ENCODE data around the gene GRB7. TPM values are rescaled to one million over a fixed set of nuclear protein-coding genes. Genes with fewer than 3 reads are reported as not detected.

The GRB7 gene
- total and polyA plus RNA-seq, 2 experiments from 2014 or later, result not detected

- Histone ChIP-seq H3K27ac (no peak overlapping the region), H2AFZ (no peak overlapping the region), H3K79me2 (ENCODE audit: insufficient read depth) (no peaks in the 10 kb centered on the region), H4K20me1 (ENCODE audit: insufficient read depth) (no peaks in the 10 kb centered on the region), H3K4me1 (ENCODE audit: insufficient read depth) (no peaks in the 10 kb centered on the region), H3K9me3 (ENCODE audit: low read depth) (no peaks in the 10 kb centered on the region), H3K27me3 (replicated peaks; ENCODE audit: insufficient read depth) (no peaks in the 10 kb centered on the region), H3K36me3 (ENCODE audit: low read depth) (peaks cover 5% of the 10 kb centered on the region; the same call in 1 of the 2 replicates), H3K4me3 (no peak overlapping the region), H3F3A (ENCODE audit: insufficient read depth) (peaks cover 5% of the 10 kb centered on the region; the same call in 1 of the 2 replicates), H3K9ac (no peak overlapping the region), H3K4me2 (ENCODE audit: unreplicated experiment) (no peak overlapping the region), H3K9me2 (ENCODE audit: insufficient read depth) (no peaks in the 10 kb centered on the region)
- WGBS, 2 experiments (ENCODE audit: low coverage in 1 of 2, low lambda C conversion rate in 2 of 2, missing lambda C conversion rate in 2 of 2), result 84% methylated on average over 10 to 11 of the region's 11 CpGs
- in situ Hi-C loops (cut with MboI), result no loop called here
- TF ChIP-seq EZH2 (IDR thresholded peaks at IDR 0.05; ENCODE audit: insufficient read depth, poor library complexity, severe bottlenecking) (no peak), EZH2phosphoT487 (IDR thresholded peaks at IDR 0.05; ENCODE audit: insufficient read depth, low read depth) (no peak)
- no peak for DNase-seq
Observed at GRCh38 chr17:39716879-39717536, 20.7 kb upstream of the GRB7 start.

GRCh38 chr17:39717660-39718059 is 20.1 kb upstream of the GRB7 start:
- Histone ChIP-seq H4K20me1 (ENCODE audit: insufficient read depth) (no peaks in the 10 kb centered on the region), H3K9me3 (ENCODE audit: low read depth) (no peaks in the 10 kb centered on the region), H2AFZ (no peak overlapping the region), H3K36me3 (ENCODE audit: low read depth) (peaks cover 5% of the 10 kb centered on the region; the same call in 1 of the 2 replicates), H3K9ac (no peak overlapping the region), H3K9me2 (ENCODE audit: insufficient read depth) (no peaks in the 10 kb centered on the region), H3K79me2 (ENCODE audit: insufficient read depth) (no peaks in the 10 kb centered on the region), H3K4me1 (ENCODE audit: insufficient read depth) (no peaks in the 10 kb centered on the region), H3K27me3 (replicated peaks; ENCODE audit: insufficient read depth) (no peaks in the 10 kb centered on the region), H3K4me3 (no peak overlapping the region), H3F3A (ENCODE audit: insufficient read depth) (peaks cover 5% of the 10 kb centered on the region; the same call in 1 of the 2 replicates), H3K27ac (no peak overlapping the region), H3K4me2 (ENCODE audit: unreplicated experiment) (no peak overlapping the region)
- in situ Hi-C loops (cut with MboI), result no loop called here
- WGBS, 2 experiments (ENCODE audit: low coverage in 1 of 2, low lambda C conversion rate in 2 of 2, missing lambda C conversion rate in 2 of 2), result 80 to 84% methylated on average over 6 of the region's 6 CpGs
- DNase-seq, result no peak
- TF ChIP-seq EZH2 (IDR thresholded peaks at IDR 0.05; ENCODE audit: insufficient read depth, poor library complexity, severe bottlenecking) (no peak), EZH2phosphoT487 (IDR thresholded peaks at IDR 0.05; ENCODE audit: insufficient read depth, low read depth) (no peak)

- Histone ChIP-seq H2AFZ (no peak overlapping the region), H3K27ac (no peak overlapping the region), H3K4me3 (no peak overlapping the region), H3K9me2 (ENCODE audit: insufficient read depth) (no peaks in the 10 kb centered on the region), H3K79me2 (ENCODE audit: insufficient read depth) (no peaks in the 10 kb centered on the region), H3K4me2 (ENCODE audit: unreplicated experiment) (no peak overlapping the region), H3K27me3 (replicated peaks; ENCODE audit: insufficient read depth) (no peaks in the 10 kb centered on the region), H3K4me1 (ENCODE audit: insufficient read depth) (no peaks in the 10 kb centered on the region), H3K36me3 (ENCODE audit: low read depth) (peaks cover 5% of the 10 kb centered on the region; the same call in 1 of the 2 replicates), H3F3A (ENCODE audit: insufficient read depth) (peaks cover 5% of the 10 kb centered on the region; the same call in 1 of the 2 replicates), H4K20me1 (ENCODE audit: insufficient read depth) (no peaks in the 10 kb centered on the region), H3K9ac (no peak overlapping the region), H3K9me3 (ENCODE audit: low read depth) (no peaks in the 10 kb centered on the region)
- WGBS, 2 experiments (ENCODE audit: low coverage in 1 of 2, low lambda C conversion rate in 2 of 2, missing lambda C conversion rate in 2 of 2), result 84 to 87% methylated on average over 7 of the region's 7 CpGs
- in situ Hi-C loops (cut with MboI), result no loop called here
- no peak for DNase-seq
- no peak for TF ChIP-seq EZH2phosphoT487 (IDR thresholded peaks at IDR 0.05; ENCODE audit: insufficient read depth, low read depth)
- TF ChIP-seq EZH2 (IDR thresholded peaks at IDR 0.05; ENCODE audit: insufficient read depth, poor library complexity, severe bottlenecking), result no peak
Observed at GRCh38 chr17:39719563-39720355, 18.0 kb upstream of the GRB7 start.

GRCh38 chr17:39722104-39722503 is 15.6 kb upstream of the GRB7 start:
- no peaks in the 10 kb centered on the region for H4K20me1 ChIP-seq (ENCODE audit: insufficient read depth)
- no peak overlapping the region for H3K9ac ChIP-seq
- no peaks in the 10 kb centered on the region for H3K4me1 ChIP-seq (ENCODE audit: insufficient read depth)
- H3K9me3 ChIP-seq (ENCODE audit: low read depth), result no peaks in the 10 kb centered on the region
- no peak overlapping the region for H2AFZ ChIP-seq
- H3F3A ChIP-seq (ENCODE audit: insufficient read depth), result peaks cover 5% of the 10 kb centered on the region; the same call in 1 of the 2 replicates
- no peak overlapping the region for H3K4me3 ChIP-seq
- in situ Hi-C loops (cut with MboI), result no loop called here
- H3K4me2 ChIP-seq (ENCODE audit: unreplicated experiment), result no peak overlapping the region
- H3K79me2 ChIP-seq (ENCODE audit: insufficient read depth), result no peaks in the 10 kb centered on the region
- peaks cover 5% of the 10 kb centered on the region; the same call in 1 of the 2 replicates for H3K36me3 ChIP-seq (ENCODE audit: low read depth)
- H3K27ac ChIP-seq, result no peak overlapping the region
- DNase-seq, result no peak
- H3K9me2 ChIP-seq (ENCODE audit: insufficient read depth), result no peaks in the 10 kb centered on the region
- 94 to 96% methylated on average over 6 of the region's 6 CpGs for WGBS, 2 experiments (ENCODE audit: low coverage in 1 of 2, low lambda C conversion rate in 2 of 2, missing lambda C conversion rate in 2 of 2)
- H3K27me3 ChIP-seq (replicated peaks; ENCODE audit: insufficient read depth), result no peaks in the 10 kb centered on the region
- TF ChIP-seq EZH2 (IDR thresholded peaks at IDR 0.05; ENCODE audit: insufficient read depth, poor library complexity, severe bottlenecking), result no peak
- TF ChIP-seq EZH2phosphoT487 (IDR thresholded peaks at IDR 0.05; ENCODE audit: insufficient read depth, low read depth), result no peak

All from GM23248 (cell line).